Posterior vena cava (tissue), 2 donors: ENCODE measurements around the gene ACSF3. TPM values are rescaled to one million over a fixed set of nuclear protein-coding genes. Genes with fewer than 3 reads are reported as not detected.

ENCODE experiments used
- DNase-seq: peaks from one replicate; pipeline ENCODE4 v3.0.0-alpha.2; 2020; ENCODE audit warnings: low spot score
- intact Hi-C, 2 donors: fragments of 100-400 bp; cut with DNase I; formaldehyde crosslinking; loops; one replicate each; pipeline versions ENCODE4 v1.14.1 to v1.14.2; 2022 to 2023
- total RNA-seq, 2 donors: library from RNA; stranded (reverse); fragmentation: NEBNext Ultra II Directional; extraction: Animal tissue kit (Norgen Biotek cat#: 25700); gene quantifications; one replicate each; pipeline ENCODE4 v1.2.1, GENCODE V29; 2021
- donor health status: DM: yes; HTN: yes; CAD: no.
- donor health status: DM: yes; HTN: yes; CAD: no.

Gene ACSF3
- total RNA-seq, 2 donors from 2014 or later: 19.1 to 21.4 TPM

DNA sequence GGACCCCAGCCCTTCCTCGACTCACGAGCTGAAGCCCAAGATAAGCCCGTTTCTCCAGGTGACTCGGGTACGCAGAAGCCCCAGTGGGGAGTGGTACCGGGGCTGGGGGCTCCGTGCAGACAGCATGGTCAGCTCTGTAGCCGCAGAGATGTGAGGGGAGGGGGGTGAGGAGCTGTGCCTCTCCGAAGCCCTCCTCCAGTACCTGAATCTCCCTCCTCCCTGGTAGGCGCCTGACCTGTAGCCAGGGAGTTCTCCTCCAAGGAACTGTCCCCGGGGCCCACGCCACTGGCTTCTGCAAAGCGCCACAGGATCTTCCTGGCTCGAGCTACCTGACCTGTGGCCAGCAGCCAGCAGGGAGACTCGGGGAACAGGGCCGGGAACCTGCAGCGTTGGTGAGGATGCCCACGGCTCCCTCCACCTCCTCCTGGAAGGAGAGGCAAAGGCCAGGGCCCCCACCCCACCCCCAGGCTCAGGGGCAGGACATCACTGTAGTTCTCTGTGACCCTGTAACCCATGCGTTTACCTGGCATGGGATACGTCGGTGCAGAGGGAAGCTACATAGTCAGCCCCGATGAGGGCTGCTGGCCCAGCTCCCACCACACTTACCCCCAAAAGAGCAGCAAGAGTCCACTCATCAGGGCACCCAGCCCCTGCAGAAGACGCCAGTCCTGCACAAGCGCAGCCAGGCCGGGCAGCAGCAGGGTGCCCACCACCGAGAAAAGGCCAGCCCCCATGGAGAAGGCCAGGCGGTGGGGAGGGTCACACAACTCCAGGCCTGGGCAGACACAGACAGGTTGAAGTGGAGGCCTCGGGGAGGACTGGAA lies 105.0 kb downstream of the ACSF3 start:
- intact Hi-C loops: no loop called here
- peak; percentile 81 for DNase-seq

DNA sequence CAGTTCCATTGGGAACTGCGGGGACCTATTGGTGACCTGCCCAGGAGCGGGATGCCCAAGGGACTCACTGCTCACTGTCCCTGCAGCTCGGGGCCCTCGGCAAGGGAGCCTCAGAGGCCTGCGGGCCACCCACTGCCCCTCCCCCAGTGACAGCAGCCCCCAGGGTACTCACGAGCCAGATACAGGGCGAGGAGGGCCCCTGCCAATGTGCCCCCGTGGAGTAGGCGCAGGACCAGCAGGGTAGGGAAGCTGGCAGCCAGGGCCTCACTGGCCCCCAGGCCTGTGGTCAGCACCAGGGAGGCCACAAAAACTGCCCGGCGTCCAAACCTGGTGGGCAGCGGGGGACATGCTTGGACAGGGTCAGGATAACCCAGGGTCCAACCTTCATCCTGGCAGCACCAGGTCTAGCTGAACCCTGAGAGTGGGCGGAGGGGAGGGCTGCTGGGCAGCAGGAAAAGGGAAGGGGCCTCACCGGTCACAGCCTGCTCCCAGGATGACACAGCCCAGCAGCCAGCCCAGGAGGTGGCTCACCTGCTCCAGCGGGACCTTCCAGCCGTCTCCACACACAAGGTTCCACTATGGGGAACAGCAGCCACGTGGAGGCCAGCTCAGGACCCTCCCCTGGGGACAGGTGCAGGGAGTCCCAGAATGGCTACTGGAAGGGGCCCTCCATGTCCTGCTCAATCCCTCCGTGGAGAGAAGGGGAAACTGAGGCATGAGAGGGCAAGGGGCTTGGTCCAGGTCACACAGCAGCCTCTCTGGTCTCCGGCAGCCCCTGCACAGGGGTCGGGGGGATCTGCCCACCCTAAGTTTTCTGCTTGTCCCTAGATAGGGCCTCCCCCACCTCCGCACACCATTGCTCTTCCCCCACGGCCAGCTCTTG lies 105.8 kb downstream of the ACSF3 start:
- intact Hi-C loops: no loop called here
- DNase-seq: peak; percentile 79

DNA sequence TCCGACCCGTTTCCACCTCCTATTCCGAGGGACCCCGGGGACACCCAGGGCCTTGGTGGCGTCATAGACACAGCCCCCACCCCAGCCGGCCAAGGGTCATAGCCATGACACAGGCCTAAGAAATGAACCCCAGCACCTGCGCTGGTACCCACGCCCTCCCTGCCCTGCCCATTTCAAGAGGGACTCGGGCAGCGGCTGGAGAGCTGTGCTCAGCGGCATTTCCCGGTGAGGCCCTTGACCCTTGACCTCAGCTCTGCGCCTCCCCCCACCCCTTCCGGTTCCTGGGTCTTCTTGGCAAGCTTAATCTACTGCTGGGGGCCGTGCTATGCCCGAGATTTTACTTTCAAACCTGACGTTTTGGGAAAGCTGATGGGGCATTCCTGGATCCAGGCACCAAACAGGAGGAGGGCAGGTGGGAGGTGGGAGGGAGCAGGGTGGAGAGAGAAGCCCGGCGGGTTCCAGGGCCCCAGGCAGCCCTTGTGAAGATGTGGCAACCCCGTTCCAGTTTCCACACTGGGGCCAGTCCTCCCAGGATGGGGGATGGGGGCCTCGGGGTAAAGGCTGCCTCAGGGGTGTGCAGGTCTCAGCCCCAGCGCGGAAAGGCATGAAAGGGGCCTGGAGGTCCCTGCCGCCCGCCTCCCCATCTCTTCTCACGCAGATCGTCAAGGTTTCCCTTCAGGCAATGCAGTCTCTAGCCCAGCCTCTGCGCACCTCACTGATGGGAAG lies 106.6 kb downstream of the ACSF3 start, which contains the start of gene SLC22A31:
TSS of gene SLC22A31 (minus strand) at position 414 of the 726 bp plus-strand sequence. CDS start at position 378, 36 bp downstream.
- peak; percentile 79 for DNase-seq
- intact Hi-C loops: no loop called here

DNA sequence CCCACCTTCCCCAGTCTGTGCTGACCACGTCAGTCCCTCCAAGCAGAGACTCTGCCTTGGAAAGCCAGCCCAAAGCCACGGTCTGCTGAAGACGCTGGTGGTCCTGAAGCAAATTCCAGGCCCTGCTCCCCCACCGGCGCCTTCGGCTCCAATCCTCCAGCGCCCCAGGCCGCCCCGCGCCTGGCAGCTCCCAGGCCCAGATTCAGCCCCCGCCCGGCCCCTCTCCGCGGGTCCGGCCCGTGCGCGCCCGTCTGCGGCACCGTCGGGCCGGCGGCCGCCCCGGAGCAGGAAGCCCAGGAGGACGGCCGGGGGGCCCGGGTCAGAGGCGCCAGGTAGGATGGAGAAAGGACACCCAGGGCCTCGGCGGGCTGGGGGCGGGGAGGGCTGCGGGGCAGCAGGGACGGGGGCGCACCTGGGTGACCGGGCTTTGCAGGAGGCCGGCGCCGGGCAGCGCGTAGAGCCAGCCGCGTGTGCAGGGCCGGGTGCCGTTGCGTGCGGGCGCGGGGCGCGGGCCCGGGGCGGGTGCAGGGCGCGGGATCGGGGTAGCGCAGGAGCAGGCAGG lies 107.3 kb downstream of the ACSF3 start:
- intact Hi-C loops: no loop called here
- peak; percentile 80 for DNase-seq

DNA sequence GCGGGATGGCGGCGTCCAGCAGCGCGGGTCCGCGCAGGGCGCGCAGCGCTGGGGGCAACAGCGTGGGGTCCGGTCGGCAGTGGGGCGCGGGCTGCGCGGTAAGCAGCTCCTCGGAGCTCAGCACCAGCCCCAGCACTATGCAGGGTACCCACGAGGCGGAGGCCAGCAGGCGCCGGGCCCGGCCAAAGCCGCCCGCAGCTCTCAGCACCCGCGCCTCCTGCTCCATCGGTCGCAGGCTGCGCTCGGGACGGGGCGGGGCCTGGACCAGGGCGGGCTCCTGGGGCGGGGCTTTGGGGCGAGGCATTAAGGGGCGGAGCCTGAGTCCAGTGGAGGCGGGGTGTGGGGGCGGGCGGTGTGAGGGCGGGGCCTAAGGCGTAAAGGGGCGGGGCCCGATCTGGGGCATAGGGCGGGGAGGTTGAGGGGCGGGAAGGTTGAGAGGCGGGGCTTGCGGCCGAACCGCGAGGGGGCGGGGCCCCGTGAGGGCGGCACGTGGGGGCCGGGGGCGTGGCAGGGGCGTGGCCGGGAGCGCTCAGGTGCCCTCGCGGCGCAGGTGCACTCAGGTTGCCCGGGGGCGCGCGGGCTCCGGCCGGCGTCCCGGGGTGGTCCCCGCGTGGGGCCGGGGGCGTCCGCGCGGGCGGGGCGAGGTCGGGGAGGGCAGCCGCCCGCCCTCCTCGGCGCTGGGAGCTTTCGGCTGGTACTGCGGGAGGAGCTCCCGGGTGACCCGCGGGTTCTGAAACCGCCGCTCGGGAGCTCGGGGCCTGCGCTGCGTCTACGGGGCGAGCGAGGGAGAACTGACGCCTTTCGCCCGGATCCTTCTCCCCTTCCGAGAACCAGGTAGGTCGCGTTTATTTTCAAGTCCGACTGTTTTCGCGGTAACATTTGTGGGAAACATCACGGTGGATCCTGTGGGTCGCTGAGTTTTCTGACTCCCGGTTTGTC lies 108.1 kb downstream of the ACSF3 start:
- peak; percentile 94 for DNase-seq
- intact Hi-C loops: no loop called here

DNA sequence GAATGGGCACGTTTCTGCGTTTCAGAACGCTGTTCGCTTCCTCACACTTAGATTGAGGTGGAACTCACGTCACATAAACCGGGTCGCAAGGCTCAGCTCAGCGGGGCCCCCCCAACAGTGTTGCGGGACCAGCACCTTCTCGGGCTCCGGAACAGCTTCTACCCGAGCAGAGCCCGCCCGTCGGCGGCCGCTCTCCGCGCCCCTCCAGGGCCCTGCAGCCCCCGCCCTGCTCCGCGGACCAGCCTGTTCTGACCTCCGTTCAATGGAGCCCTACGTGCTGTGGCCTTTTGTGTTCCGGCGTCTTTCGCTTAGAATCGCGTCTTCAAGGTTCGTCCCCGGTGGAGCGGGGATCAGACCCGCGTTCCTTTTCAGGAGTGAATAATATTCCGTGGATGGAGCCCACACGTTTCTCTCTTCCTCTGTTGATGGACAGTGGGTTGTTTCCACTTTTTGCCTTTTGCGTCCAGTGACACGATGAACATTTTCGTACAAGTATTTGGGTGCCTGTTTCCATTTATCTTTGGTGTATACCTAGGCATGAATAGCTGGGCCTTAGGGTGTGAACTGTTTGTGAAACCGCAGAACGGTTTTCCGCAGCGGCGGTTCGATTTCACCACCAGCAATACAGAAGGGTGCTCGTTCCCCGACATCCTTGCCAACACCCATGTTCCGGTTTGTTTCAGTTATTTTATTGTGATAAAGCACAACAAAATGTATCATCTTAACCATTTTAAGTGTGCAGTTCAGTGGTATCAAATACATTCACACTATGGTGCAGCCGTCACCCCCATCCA lies 109.0 kb downstream of the ACSF3 start:
- intact Hi-C loops: no loop called here
- peak; percentile 58 for DNase-seq

Other genes with a start within 250 kb of the ACSF3 start
- 10 to 100 TPM; 17.2 to 24.9 TPM for gene GALNS, start 236.9 kb upstream of the ACSF3 start, total RNA-seq
- 10 to 100 TPM; 28.7 to 47.9 TPM for gene TRAPPC2L, start 236.7 kb upstream of the ACSF3 start, total RNA-seq
- gene PABPN1L, start 227.2 kb upstream of the ACSF3 start, total RNA-seq: not detected
- gene CBFA2T3, start 116.6 kb upstream of the ACSF3 start, total RNA-seq: 1 to 10 TPM; 4.7 to 5.1 TPM
- under 1 TPM in 1 of 2 donors, not detected in 1; 0.46 TPM for gene CDH15, start 77.9 kb downstream of the ACSF3 start, total RNA-seq
- 1 to 10 TPM in 1 of 2 donors, not detected in 1; 4.5 TPM for gene SLC22A31, start 106.7 kb downstream of the ACSF3 start, total RNA-seq
- 1 to 10 TPM; 8.4 to 9.3 TPM for gene ZNF778, start 123.9 kb downstream of the ACSF3 start, total RNA-seq